Measurements from ENCODE around the gene SCPEP1. TPM values are rescaled to one million over a fixed set of nuclear protein-coding genes. Genes with fewer than 3 reads are reported as not detected.

SCPEP1 gene
- total RNA-seq, 1 experiment from 2014 or later = 17.6 TPM

GRCh38 chr17:57035971-57036481 is 58.1 kb downstream of the SCPEP1 start:
- CTCF ChIA-PET = interaction anchor here (1.6 kb wide), 1 partner anchor 18 kb away, joined by 6 read pairs; no protein-coding TSS in a partner anchor
- Mint-ChIP-seq H3K36me3 (ENCODE audit: insufficient read depth, unreplicated experiment) (no peaks in the 10 kb centered on the region), H3K4me3 (ENCODE audit: low read depth, unreplicated experiment) (no peak overlapping the region), H3K4me1 (ENCODE audit: low read depth, unreplicated experiment) (peaks cover 10% of the 10 kb centered on the region), H3K27ac (ENCODE audit: unreplicated experiment) (no peak overlapping the region), H3K27me3 (ENCODE audit: unreplicated experiment) (peaks cover 26% of the 10 kb centered on the region), H3K9me3 (ENCODE audit: low read depth, unreplicated experiment) (no peaks in the 10 kb centered on the region)
- no peak for DNase-seq
- TF ChIP-seq CTCF (IDR thresholded peaks at IDR 0.05; ENCODE audit: unreplicated experiment) = no peak
- intact Hi-C loops (cut with micrococcal nuclease; ENCODE audit: unreplicated experiment) = no loop called here
- no TSS peak for BruUV-seq (replicated peaks)

- DNase-seq = no peak
- intact Hi-C loops (cut with micrococcal nuclease; ENCODE audit: unreplicated experiment) = no loop called here
- CTCF ChIA-PET = interaction anchor here (1.6 kb wide), 1 partner anchor 17 kb away, joined by 6 read pairs; no protein-coding TSS in a partner anchor
- Mint-ChIP-seq H3K36me3 (ENCODE audit: insufficient read depth, unreplicated experiment) (no peaks in the 10 kb centered on the region), H3K4me1 (ENCODE audit: low read depth, unreplicated experiment) (peaks cover 10% of the 10 kb centered on the region), H3K27me3 (ENCODE audit: unreplicated experiment) (peaks cover 29% of the 10 kb centered on the region), H3K4me3 (ENCODE audit: low read depth, unreplicated experiment) (no peak overlapping the region), H3K9me3 (ENCODE audit: low read depth, unreplicated experiment) (no peaks in the 10 kb centered on the region), H3K27ac (ENCODE audit: unreplicated experiment) (no peak overlapping the region)
- no TSS peak for BruUV-seq (replicated peaks)
- TF ChIP-seq CTCF (IDR thresholded peaks at IDR 0.05; ENCODE audit: unreplicated experiment) = no peak
Observed at GRCh38 chr17:57037411-57037810, 59.5 kb downstream of the SCPEP1 start.

GRCh38 chr17:57038486-57038885 is 60.6 kb downstream of the SCPEP1 start:
- H3K4me3 Mint-ChIP-seq (ENCODE audit: low read depth, unreplicated experiment) = no peak overlapping the region
- intact Hi-C loops (cut with micrococcal nuclease; ENCODE audit: unreplicated experiment) = no loop called here
- CTCF ChIA-PET = no interaction called here
- no peak overlapping the region for H3K27ac Mint-ChIP-seq (ENCODE audit: unreplicated experiment)
- H3K4me1 Mint-ChIP-seq (ENCODE audit: low read depth, unreplicated experiment) = peaks cover 10% of the 10 kb centered on the region
- peaks cover 40% of the 10 kb centered on the region for H3K27me3 Mint-ChIP-seq (ENCODE audit: unreplicated experiment)
- no TSS peak for BruUV-seq (replicated peaks)
- no peak for TF ChIP-seq CTCF (IDR thresholded peaks at IDR 0.05; ENCODE audit: unreplicated experiment)
- DNase-seq = no peak
- no peaks in the 10 kb centered on the region for H3K36me3 Mint-ChIP-seq (ENCODE audit: insufficient read depth, unreplicated experiment)
- peaks cover 3% of the 10 kb centered on the region for H3K9me3 Mint-ChIP-seq (ENCODE audit: low read depth, unreplicated experiment)

GRCh38 chr17:57040571-57040970 is 62.6 kb downstream of the SCPEP1 start:
- Mint-ChIP-seq H3K4me1 (ENCODE audit: low read depth, unreplicated experiment) (peaks cover 10% of the 10 kb centered on the region), H3K27ac (ENCODE audit: unreplicated experiment) (no peak overlapping the region), H3K36me3 (ENCODE audit: insufficient read depth, unreplicated experiment) (no peaks in the 10 kb centered on the region), H3K27me3 (ENCODE audit: unreplicated experiment) (peaks cover 49% of the 10 kb centered on the region), H3K9me3 (ENCODE audit: low read depth, unreplicated experiment) (peaks cover 3% of the 10 kb centered on the region), H3K4me3 (ENCODE audit: low read depth, unreplicated experiment) (no peak overlapping the region)
- CTCF ChIA-PET = no interaction called here
- intact Hi-C loops (cut with micrococcal nuclease; ENCODE audit: unreplicated experiment) = no loop called here
- no TSS peak for BruUV-seq (replicated peaks)
- TF ChIP-seq CTCF (IDR thresholded peaks at IDR 0.05; ENCODE audit: unreplicated experiment) = no peak
- DNase-seq = no peak

Measured in Calu3 (cell line).